Suppressor macrophage treated with lipopolysaccharide for 1 hour (primary cell): ENCODE data around the gene PTPRN2.
"Not testable (repeated sequence)": the region's sequence is repeated elsewhere in the genome, so short reads cannot be mapped to it uniquely, and the experiment has no call there.

Experiments used
- DNase-seq, 3 donors: peaks; one replicate each; pipeline ENCODE4 v3.0.0-alpha.2; 2020 to 2022

PTPRN2 gene

DNA sequence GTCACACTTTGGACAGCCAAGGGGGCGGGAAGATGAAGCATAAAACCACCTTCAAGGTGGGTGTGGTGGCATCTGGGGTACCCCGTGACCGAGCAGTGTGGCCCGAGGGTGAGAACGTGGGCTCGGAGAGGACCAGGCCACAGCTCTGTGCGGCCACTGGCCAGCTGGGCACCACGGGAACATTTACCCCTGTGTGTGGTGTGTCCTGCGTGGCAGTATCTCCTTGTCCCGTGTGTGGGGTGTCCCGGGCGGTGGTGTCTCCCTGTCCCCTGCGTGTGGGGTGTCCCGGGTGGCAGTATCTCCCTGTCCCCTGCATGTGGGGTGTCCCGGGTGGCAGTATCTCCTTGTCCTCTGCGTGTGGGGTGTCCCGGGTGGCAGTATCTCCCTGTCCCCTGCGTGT is 680.5 kb downstream of the PTPRN2 start:
- no peak for DNase-seq

DNA sequence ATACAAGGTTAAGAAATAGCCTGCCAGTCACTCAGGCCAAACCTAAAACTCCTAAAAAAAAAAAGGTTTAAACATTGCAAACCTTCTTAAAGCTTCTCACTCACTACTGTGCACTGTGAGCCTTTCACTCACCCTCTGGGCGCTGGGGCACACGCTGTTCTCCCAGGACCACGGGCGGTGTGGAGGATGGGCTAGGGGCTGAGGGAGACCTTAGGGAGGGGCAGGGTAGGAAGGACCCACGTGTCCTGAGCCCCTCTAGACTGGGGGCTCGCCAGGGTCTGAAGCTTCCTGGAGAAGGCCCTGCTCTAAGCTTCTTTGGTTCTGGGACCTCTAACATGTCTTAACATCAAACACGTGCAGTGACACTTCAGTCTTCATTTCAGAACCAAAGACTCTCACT is 681.0 kb downstream of the PTPRN2 start:
- no peak for DNase-seq

DNA sequence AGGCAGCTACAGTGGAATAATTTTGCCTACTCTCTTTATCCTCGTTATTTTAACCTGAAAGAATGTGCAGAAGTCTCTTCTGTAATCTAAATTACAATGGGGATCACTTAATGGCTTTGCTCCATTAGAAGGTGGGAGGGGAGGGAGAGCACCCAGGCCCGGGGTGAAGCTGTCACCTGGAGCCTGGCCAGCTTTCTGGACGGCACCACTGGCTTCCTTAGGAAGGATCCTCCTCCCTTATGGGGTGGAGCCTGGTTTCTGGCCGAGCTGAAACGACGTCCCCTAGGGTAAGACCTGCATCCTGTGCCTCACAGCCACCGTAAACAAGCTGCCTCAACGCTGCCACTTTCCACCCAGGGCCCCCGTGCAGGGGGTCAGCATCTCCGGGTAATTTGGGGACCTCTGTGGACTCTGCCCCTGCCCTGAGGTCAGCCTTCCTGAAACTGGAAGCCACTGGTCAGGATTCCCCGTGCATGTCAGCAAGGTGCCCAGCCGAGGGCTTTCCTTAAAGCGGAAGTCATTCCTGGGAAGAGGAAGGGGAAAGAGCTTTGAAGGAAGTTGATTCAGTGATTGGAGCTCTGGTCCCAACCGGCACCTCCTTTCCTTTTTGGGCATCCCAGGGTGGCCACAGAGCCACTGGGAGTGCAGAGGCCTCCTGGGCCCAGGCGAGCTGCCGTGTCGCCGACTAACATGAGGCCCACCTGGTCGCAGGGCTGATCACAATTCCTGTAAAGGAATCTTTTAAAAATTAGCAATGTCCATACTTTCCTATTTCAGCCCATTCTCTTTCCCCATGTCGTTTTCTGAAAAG is 681.8 kb downstream of the PTPRN2 start:
- DNase-seq = no peak

DNA sequence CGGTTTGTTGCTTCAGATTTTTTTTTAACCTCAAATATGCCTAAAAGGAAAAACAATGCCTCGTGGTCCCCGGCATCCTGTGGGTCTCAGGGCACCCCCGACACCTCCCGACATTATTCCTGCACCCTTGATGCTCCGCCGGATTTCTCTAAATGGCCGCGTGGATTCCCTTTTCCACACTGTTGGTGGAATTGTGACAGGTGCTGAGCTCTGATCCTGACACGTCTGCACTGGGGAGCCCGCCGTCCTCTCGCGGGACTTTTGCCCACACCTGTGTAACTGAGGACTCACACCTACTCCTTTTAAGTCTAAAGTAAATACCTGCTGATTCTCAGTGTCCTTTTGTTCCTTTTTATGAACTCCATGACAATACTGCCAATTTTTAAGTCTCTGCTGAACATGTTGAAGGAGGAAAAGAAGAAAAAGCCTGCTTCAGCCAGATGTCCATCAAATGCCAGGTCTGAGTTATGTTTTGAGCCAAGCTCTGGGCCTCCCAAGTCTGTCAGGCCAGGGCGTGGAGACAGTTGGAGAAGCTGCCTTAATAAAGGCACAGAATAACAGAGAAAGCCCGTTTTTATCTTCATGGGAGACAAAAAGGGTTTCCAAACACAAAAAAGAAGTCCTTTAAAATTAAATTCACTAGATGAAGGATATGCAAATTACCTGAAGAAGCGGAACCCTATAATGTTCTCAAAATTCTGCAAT is 682.6 kb downstream of the PTPRN2 start:
- no peak for DNase-seq

DNA sequence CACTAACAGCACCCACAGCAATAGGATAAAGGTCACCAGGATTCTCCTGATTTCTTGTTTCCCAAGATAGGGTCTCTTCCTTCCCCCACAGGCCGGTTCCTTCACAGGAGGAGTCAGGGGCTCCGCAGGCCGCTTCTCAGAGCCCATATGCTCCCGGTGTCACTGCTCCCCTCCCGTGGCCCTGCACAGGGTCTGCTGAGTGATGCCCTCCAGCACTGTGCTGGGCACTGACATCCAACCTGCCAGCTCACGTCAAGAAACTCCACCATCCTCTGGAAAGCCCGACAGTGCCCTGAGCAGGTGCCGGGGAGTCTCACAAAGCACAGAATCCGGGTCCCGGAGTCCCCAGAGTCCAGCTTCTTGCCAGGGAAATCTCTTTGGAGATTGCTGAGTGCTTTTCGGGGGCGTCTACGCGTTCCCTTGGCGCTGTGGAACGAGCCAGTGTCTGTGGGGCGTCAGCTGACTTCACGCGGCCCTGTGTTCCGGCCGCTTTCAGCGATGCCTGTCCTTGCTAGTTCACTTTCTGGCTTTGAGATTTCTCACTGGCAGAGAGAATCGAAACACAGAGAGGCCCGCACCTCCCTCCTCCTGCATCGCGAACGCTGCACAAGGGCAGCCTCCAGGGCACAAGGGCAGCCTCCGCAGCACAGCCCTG is 683.3 kb downstream of the PTPRN2 start:
- DNase-seq = no peak

DNA sequence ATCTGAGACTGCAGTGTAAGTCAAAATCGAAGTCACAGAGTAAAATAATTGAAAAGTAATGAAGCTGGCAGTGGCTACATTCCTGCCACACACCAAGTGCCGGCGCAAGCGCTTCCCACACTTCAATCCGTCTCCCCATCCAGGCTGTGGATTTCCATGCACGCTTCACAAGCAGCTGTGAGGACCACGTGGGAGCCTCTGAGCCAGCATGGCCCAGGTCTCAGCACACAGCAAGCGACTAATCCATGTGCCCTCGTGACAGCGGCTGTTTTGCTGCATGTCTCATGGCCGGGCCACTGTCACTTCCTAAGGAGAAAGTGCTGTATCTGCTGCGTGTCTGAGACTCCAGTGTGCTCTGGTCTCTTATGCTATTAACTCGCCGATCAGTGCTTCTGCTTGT is 683.9 kb downstream of the PTPRN2 start:
- no peak for DNase-seq

DNA sequence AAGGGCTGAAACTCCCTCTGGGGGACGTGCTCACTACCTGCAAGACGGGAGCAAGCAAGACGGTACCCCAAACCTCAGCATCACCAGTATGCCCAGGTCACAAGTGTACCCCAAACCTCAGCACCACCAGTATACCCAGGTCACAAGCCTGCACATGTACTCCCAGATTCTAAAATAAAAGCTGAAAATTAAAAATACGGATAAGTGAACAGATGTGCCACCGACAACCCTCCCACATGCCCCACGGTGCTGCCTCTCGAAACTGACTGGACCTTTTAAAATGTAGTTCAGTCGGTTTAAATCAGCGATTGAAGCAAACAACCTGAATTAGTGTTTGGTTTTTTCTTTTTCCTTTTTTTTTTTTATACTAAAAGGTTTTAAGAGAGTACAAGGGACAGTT is 684.3 kb downstream of the PTPRN2 start:
- DNase-seq = no peak

DNA sequence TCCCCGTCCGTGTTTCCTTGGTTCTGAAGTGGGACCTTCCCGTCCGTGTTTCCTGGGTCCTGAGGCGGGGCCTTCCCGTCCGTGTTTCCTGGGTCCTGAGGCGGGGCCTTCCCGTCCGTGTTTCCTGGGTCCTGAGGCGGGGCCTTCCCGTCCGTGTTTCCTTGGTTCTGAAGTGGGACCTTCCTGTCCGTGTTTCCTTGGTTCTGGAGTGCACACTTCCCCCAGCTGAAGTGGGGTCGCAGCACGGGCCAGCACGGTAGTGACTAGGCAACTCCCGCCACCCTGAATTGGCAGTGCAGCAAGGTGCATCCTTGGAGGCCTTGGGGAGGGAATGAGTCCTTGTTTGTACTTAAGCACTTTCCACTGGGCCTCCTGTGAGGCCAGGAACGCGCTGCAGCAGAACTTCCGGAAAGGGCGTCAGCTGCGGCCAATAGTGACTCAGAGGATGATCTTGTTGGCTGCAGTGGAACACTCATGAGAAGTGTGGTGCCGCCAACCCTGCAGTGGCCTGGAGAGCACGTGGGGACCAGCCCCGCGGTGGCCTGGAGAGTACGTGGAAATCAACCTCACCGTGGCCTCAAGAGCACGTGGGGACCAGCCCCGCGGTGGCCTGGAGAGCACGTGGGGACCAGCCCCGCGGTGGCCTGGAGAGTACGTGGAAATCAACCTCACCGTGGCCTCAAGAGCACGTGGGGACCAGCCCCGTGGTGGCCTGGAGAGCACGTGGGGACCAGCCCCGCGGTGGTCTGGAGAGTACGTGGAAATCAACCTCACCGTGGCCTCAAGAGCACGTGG is 685.6 kb downstream of the PTPRN2 start:
- DNase-seq = not testable (repeated sequence)

DNA sequence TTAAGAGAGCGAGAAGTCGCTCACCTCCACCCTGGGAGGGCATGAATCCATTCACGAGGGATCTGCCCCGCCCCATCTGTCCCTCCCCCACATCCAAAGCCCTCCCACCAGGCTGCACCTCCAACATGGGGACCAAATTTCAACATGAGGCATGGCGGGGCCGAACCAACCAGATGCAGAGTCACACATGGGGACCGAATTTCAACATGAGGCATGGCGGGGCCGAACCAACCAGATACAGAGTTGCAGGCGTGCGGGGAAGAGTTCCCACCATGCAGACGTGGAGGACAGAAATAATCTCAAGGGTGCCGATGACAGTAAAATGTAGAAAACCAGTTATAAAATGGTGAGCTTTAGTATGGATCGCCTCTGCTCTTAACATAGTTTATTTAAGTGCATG is 686.5 kb downstream of the PTPRN2 start:
- no peak for DNase-seq

DNA sequence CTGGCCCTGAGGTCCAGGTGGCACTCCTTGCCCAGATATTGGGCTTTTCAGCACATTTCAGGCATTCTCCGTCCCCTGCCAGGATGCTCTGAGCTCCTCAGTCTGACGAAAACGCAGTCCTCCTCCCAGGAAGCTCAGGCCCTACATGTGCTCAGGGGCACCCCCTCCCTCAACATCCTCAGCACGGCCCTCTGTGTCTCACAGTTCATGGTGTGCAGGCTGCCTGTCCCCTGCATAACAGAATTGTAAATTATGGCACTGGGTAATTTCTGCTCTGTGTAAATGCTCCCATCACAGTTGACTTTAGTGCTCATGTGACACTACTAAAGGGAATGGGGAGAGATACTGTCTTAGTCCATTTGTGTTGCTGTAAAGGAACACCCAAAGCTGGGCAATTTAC is 687.1 kb downstream of the PTPRN2 start:
- no peak for DNase-seq

DNA sequence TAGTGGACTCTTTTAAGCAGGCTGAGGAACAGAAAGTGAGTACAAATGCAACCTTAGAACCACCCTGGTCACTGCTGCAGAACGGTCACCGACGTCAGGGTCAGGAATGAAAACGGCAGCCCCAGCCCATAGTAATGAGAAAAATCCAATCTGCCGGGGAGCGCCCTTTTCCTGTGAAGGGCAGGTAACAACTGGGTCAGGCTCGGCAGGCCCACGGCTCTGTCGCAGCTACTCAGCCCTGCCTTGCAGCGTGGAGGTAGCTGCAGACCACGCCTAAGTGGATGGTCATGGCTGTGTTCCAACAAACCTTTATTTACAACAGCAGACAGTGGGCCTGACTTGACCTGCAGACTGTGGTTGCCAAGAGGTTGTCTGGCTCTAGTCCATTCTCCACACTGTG is 687.6 kb downstream of the PTPRN2 start:
- no peak for DNase-seq

DNA sequence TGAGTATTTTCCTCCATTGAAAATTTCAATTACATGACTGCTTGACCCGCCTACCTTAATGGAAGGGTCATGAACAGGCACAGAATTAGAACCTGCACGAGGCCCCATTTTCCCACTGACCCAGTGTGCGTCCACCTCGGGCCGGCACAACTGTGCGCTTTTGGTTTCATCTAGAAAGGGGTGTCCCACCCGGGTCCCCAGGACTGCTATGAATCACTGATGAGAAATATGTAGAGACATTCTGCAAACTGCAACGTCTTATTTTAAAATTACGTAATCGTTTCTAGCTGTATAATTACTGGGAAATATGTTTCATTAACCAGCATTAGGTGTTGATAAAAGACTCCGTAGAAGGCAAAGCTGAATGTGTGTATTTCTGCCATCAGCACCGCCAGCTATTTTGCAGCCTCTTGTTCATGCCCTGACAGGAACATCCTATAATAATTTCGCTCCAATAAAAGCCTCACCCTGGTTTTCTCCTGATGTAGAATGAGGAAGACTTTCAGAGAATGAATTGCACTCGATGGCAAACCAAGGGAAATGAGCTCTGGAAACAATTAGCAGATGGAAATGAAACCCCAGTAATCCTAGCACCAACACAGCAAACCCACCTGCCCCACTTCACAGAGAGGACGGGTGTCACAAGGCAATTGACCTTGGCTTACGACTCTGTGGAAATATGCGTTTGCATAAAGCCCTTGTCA is 688.7 kb downstream of the PTPRN2 start:
- no peak for DNase-seq

DNA sequence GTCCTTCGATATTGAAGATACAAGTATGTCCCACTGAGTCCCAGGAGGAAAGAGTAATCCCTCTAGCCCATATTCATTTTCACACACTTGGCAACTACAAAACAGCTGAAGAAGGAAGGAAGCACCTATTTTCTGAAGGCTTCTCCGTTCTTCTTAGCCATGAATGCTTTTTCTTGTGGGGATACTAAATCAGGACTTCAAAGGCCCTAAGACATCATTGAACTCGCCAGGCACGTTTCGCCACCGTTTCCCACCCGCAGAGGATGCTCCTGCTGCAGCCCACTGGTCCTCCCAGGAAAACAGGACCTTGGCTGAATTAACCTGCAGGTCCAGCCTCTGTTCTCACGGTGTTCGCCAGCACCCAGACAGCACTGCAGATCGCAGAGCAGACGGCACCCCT is 689.4 kb downstream of the PTPRN2 start:
- no peak for DNase-seq

DNA sequence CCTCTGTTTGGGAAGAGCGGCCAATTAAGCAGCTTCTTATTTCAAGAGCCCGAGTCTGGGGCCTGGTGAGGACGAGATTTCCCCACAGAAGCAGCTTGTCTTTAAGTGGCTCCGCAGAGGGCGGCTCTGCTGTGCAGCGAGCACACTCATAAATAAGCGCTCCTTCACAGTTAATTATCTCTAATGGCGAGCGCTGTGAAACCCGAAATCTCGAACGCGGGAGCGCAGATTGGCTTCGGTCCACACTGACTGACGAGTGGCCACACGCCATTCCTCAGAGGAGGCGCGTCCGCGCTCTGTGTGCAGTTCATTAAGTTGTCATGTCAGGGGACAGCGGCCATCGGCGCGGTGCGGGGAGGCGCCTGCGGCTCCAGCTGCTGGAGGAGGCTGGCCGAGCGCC is 689.9 kb downstream of the PTPRN2 start:
- DNase-seq = no peak

DNA sequence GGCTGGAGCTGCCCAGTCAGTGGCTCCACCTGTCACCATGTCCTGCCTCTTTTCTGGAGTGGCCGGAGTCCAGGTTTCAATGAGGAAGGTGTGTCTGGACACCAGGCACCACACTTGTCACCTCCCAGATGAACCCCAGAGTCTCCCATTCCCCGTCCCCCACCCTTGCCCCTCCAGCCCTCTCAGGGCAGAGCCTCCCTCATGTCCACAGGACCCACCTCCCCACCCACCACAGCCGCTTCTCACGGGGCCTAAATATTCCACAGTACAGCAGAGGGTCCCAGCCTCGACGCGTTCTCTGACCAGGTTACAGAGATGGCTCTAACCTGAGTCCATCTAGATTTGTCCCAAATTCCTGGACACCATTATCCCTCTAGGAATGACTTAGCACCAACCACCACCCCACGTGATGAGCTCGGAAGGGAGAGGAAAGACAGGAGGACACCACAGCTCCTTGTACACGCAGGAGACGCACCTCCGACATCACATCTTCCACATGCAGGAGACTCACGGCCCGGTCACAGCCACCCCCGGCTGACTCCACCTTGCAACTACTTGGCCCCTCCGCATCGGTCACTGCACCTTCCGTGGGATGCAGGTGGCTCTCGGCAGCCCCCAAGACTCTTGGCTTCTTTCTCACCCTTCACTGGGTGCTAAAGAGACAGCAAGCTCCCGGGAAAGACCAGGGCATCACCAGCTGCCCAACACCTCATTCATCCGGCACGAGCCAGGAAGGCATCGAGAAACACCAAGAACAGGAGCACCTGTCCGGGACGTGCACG is 690.7 kb downstream of the PTPRN2 start:
- no peak for DNase-seq

DNA sequence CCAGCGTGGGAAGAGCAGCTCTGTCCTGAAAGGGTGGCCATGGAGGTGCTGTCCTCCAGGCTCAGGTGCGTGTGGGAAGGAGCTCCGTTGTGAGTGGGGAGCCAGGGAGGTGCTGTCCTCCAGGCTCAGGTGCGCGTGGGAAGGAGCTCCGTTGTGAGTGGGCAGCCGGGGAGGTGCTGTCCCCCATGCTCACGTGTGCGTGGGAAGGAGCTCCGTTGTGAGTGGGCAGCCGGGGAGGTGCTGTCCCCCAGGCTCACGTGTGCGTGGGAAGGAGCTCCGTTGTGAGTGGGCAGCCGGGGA is 691.3 kb downstream of the PTPRN2 start:
- not testable (repeated sequence) for DNase-seq

DNA sequence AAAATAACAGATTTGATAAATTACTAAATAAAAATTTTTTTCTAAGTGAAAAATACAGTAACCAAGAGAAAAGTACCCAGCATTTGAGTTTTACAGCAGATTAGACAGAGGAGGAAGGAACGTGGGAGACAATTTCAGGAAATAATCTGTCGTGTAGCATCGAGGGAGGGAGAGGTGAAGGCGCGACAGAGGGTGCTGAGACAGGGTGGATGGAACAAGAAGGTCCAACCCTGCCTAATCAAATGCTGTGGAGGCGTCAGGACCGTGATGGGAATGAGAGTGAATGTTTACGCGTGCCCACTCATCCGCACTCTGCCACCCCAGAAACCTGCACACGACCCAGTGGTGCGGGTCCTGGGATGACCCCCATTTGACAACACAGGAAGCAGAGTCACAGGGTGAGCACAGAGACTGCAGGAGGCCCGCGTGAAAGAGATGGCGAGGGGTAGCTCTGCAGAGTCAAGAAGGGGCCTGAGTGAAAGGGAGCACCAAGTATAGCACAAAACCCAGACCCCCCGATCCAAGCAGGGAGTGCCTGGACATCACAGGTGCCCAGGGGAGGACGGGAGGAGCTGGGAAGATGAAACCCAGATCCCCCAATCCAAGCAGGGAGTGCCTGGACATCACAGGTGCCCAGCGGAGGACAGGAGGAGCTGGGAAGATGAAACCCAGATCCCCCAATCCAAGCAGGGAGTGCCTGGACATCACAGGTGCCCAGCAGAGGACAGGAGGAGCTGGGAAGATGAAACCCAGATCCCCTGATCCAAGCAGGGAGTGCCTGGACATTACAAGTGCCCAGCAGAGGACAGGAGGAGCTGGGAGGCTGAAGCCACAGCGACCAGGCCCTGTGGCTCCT is 691.9 kb downstream of the PTPRN2 start:
- DNase-seq = no peak

DNA sequence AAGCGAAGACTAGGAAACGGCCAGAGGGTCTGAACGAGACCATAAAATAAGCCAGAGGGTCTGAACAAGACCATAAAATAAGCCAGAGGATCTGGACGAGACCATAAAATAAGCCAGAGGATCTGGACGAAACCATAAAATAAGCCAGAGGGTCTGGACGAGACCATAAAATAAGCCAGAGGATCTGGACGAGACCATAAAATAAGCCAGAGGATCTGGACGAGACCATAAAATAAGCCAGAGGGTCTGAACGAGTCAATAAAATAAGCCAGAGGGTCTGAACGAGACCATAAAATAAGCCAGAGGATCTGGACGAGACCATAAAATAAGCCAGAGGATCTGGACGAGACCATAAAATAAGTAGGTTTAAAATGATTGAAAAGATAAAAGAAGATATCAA is 692.5 kb downstream of the PTPRN2 start:
- DNase-seq = not testable (repeated sequence)

DNA sequence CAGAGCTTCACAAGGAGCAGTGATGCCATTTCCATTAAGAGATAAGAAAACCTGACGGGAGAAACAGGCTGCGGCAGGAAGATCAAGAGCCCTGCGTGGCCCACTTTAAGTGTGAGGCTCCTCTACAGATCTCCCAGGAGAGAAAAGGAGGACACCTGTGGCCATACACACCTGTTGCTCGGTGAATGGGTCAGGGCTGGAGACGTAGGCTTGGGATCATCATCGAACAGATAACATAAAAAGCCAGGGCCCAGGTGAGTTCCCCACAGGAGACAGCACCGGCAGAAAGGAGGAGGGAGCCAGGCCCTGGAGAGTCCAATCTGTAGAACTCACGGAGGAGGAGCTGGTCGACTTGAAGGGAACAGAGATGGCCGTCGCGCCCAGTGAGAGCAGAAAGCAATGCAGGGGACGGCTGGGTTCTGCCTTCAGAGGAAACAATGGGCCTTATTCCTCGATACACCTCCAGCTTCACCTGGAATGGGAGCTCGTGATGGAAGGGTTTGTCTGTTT is 694.0 kb downstream of the PTPRN2 start:
- DNase-seq = no peak

DNA sequence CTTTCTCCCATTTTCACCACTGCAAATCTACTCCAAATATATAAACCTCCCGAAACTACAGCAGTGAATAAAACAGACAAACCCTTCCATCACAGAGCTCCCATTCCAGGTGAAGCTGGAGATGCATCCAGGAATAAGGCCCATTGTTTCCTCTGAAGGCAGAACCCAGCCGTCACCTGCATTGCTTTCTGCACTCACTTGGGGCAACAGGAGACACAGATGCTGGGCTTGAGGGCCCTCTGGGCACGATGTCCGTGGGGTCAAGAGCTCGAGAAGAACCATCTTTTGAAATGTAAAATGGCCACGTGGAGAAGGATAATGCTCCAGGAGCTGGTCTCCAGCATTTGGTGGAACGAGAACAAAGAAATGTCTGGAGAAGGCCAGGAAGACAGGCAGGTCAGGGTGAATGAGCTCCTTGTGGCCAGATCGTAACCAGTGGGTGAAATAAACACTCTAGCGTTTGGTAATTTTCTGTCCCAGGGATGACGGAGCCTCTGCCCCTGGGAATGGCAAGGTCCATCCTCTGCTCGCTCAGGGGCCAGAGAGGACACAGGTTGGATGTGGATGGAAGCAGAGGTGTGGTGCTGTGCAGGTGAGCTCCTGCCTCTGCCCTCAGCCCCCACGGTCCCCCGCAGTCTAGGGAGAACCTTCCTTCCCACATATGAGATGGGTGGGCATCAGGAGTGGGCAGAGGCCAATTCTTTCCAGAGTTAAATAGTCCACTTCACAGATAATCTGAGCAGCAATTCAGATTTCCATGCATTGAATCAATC is 694.7 kb downstream of the PTPRN2 start:
- no peak for DNase-seq
